KBM-7 (cell line): ENCODE results near the gene RUSC1.
A peak's percentile ranks its signal among the peaks of the same experiment; 100 is the strongest.

Experiments used
- DNase-seq: peaks from one replicate; pipeline ENCODE4 v3.0.0-alpha.2; 2015
- in situ Hi-C: fragments of 300-500 bp; cut with MboI; formaldehyde crosslinking; loops from 2 replicates; pipeline ENCODE4 v1.14.3; 2020; ENCODE audit warnings: low sequenced_read_pairs, low pct_unique_long_range_greater_than_20kb, mixed read lengths

The RUSC1 gene

GRCh38 chr1:155293086-155293749, 27.5 kb upstream of the RUSC1 start:
- no peak for DNase-seq
- in situ Hi-C loops, result no loop called here

GRCh38 chr1:155294520-155295182, 26.0 kb upstream of the RUSC1 start:
- DNase-seq, result no peak
- in situ Hi-C loops, result no loop called here

GRCh38 chr1:155295183-155295941, 25.3 kb upstream of the RUSC1 start:
- DNase-seq, result no peak
- in situ Hi-C loops, result no loop called here

- in situ Hi-C loops, result no loop called here
- no peak for DNase-seq
These were observed 24.8 kb upstream of the RUSC1 start for GRCh38 chr1:155295942-155296267.

- no peak for DNase-seq
- in situ Hi-C loops, result no loop called here
These were observed 24.0 kb upstream of the RUSC1 start for GRCh38 chr1:155296661-155297060.

GRCh38 chr1:155297384-155297783, 23.3 kb upstream of the RUSC1 start:
- in situ Hi-C loops, result no loop called here

GRCh38 chr1:155300024-155300423, 20.7 kb upstream of the RUSC1 start:
- no peak for DNase-seq
- in situ Hi-C loops, result no loop called here

More at GRCh38 chr1:155297384-155297783, 23.3 kb upstream of the RUSC1 start:
- DNase-seq, result no peak

- in situ Hi-C loops, result no loop called here
- no peak for DNase-seq
These were observed 20.0 kb upstream of the RUSC1 start for GRCh38 chr1:155300553-155301329.

GRCh38 chr1:155301342-155301841, 19.3 kb upstream of the RUSC1 start, which contains the start of gene PKLR:
Gene PKLR (minus strand): TSS chr1:155301438. CDS start chr1:155301395, 43 bp downstream.
- no peak for DNase-seq
- in situ Hi-C loops, result no loop called here

- DNase-seq, result no peak
- in situ Hi-C loops, result no loop called here
These were observed 16.1 kb upstream of the RUSC1 start for GRCh38 chr1:155304558-155305063.

GRCh38 chr1:155305881-155306391, 14.8 kb upstream of the RUSC1 start:
- in situ Hi-C loops, result no loop called here
- DNase-seq, result no peak

- in situ Hi-C loops, result no loop called here
- peak; percentile 69 for DNase-seq
These were observed 13.4 kb upstream of the RUSC1 start for GRCh38 chr1:155307247-155307740.

- DNase-seq, result peak; percentile 99
- in situ Hi-C loops, result no loop called here
These were observed 11.9 kb upstream of the RUSC1 start, which contains the start of gene FDPS for GRCh38 chr1:155308493-155309422. Gene FDPS (plus strand): TSS chr1:155308866. CDS start chr1:155309790, 924 bp downstream.

GRCh38 chr1:155309423-155310021, 11.2 kb upstream of the RUSC1 start:
- peak; percentile 18 for DNase-seq
- in situ Hi-C loops, result no loop called here

GRCh38 chr1:155313261-155313660, 7.4 kb upstream of the RUSC1 start:
- no peak for DNase-seq
- in situ Hi-C loops, result no loop called here

GRCh38 chr1:155316922-155317321, 3.8 kb upstream of the RUSC1 start:
- no peak for DNase-seq
- in situ Hi-C loops, result no loop called here

GRCh38 chr1:155318082-155318481, 2.6 kb upstream of the RUSC1 start:
- in situ Hi-C loops, result no loop called here
- DNase-seq, result no peak
